ENCODE results near the gene PARP4. TPM values are rescaled to one million over a fixed set of nuclear protein-coding genes. Genes with fewer than 3 reads are reported as not detected.
"Not testable (repeated sequence)": the region's sequence is repeated elsewhere in the genome, so short reads cannot be mapped to it uniquely, and the experiment has no call there.

The PARP4 gene
- total RNA-seq, 2 donors from 2014 or later = 23.9 to 27.8 TPM

GRCh38 chr13:24386816-24387708 lies 125.5 kb downstream of the PARP4 start:
- DNase-seq (no peak), ATAC-seq (no peak)
- intact Hi-C loops (cut with DNase I) = no loop called here

- ATAC-seq = no peak
- intact Hi-C loops (cut with DNase I) = no loop called here
- DNase-seq = no peak
Measured at GRCh38 chr13:24385902-24386301, 126.7 kb downstream of the PARP4 start.

DNA sequence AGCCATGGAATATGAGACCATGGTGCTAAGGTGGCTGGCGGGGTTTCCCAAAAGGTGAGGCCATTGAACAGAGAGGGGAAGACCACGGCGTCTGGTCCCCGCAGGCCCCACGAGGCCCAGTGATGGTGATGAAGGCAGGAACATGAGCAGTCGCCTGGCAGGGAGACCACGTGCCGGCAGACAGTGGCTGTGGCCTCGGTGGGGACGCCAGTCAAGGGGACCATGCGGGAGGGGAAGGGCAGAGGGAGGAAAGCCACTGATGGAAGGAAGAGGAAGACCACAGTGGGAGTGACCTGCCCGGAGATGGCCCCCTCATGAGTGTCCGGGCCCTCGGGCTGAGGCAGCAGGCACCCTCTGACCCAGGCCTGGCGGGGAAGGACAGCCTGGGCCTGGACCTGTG lies 127.6 kb downstream of the PARP4 start:
- DNase-seq; ATAC-seq; intact Hi-C loops (cut with DNase I): not testable (repeated sequence)

GRCh38 chr13:24384091-24384490 lies 128.5 kb downstream of the PARP4 start:
- intact Hi-C loops (cut with DNase I); DNase-seq; ATAC-seq: not testable (repeated sequence)

- ATAC-seq = no peak
Measured at GRCh38 chr13:24381541-24382265, 130.9 kb downstream of the PARP4 start.

DNA sequence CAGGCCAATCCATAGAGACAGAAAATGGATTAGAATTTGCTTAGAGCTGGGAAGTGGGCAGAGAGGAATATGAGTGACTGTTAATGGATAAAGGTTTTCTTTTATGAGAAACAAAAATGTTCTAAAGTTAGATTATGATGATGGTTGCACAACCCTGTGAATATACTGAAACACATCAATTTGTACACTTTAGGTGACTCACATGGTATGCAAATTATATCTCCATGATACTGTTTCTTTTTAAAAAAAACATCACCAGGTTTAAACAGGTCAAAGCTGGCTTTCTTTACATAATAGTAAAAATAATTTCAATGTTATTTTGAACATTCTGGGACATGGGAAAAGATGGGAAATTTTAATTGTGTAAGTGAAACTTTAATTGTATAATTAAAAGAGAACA lies 131.7 kb downstream of the PARP4 start:
- ATAC-seq; DNase-seq; intact Hi-C loops (cut with DNase I): not testable (repeated sequence)

More at GRCh38 chr13:24381541-24382265, 130.9 kb downstream of the PARP4 start:
- no peak for DNase-seq
- intact Hi-C loops (cut with DNase I) = no loop called here

GRCh38 chr13:24380227-24380626 lies 132.4 kb downstream of the PARP4 start:
- DNase-seq; ATAC-seq; intact Hi-C loops (cut with DNase I): not testable (repeated sequence)

- ATAC-seq; intact Hi-C loops (cut with DNase I); DNase-seq: not testable (repeated sequence)
Measured at GRCh38 chr13:24371273-24371672, 141.3 kb downstream of the PARP4 start.

Other genes starting within 250 kb of the PARP4 start
- 1 to 10 TPM in 1 of 2 donors, under 1 TPM in 1; 0.47 to 1.7 TPM for gene C1QTNF9, start 203.2 kb downstream of the PARP4 start, total RNA-seq
- not detected for gene ATP12A, start 167.6 kb upstream of the PARP4 start, total RNA-seq